Liver (tissue), 10 donors: ENCODE data around the gene CD6. TPM values are rescaled to one million over a fixed set of nuclear protein-coding genes. Genes with fewer than 3 reads are reported as not detected.

Source experiments
- DNase-seq: peaks from one replicate; pipeline ENCODE4 v3.0.0-alpha.2; 2017; ENCODE audit warnings: low spot score
- H3K27ac ChIP-seq, 2 donors: one replicate each; pipeline ENCODE4 v1.7.0; 2013; ENCODE audit warnings: inconsistent platforms in 2 of 2, low read length in 2 of 2, control low read depth in 1 of 2, low read depth in 1 of 2, mild to moderate bottlenecking in 1 of 2
- H3K27me3 ChIP-seq, 4 donors: one replicate each; pipeline versions ENCODE4 v1.6.1 to v1.7.0; 2013; ENCODE audit warnings: low read length in 3 of 4, inconsistent platforms in 1 of 4, mild to moderate bottlenecking in 1 of 4, moderate library complexity in 1 of 4; ENCODE audit not compliant: control insufficient read depth in 4 of 4, insufficient read depth in 4 of 4
- H3K36me3 ChIP-seq, 4 donors: one replicate each; pipeline versions ENCODE4 v1.6.1 to v1.7.0; 2013; ENCODE audit warnings: low read length in 3 of 4, mild to moderate bottlenecking in 3 of 4, low read depth in 1 of 4, moderate library complexity in 1 of 4; ENCODE audit not compliant: control insufficient read depth in 4 of 4, insufficient read depth in 3 of 4
- H3K4me1 ChIP-seq, 4 donors: one replicate each; pipeline versions ENCODE4 v1.6.1 to v1.7.0; 2013; ENCODE audit warnings: low read length in 3 of 4, mild to moderate bottlenecking in 3 of 4, moderate library complexity in 1 of 4; ENCODE audit not compliant: control insufficient read depth in 4 of 4, insufficient read depth in 4 of 4
- H3K4me3 ChIP-seq, 3 donors: one replicate each; pipeline versions ENCODE4 v1.6.1 to v1.7.0; 2013; ENCODE audit warnings: low read length in 3 of 3, control low read depth in 1 of 3, low read depth in 1 of 3, mild to moderate bottlenecking in 1 of 3
- H3K9ac ChIP-seq, 2 donors: one replicate each; pipeline ENCODE4 v1.7.0; 2013; ENCODE audit warnings: low read length in 2 of 2, mild to moderate bottlenecking in 2 of 2, moderate library complexity in 2 of 2, control low read depth in 1 of 2, low read depth in 1 of 2
- H3K9me3 ChIP-seq, 4 donors: one replicate each; pipeline versions ENCODE4 v1.6.1 to v1.7.0; 2013; ENCODE audit warnings: low read length in 3 of 4; ENCODE audit not compliant: control insufficient read depth in 4 of 4
- RAD21 ChIP-seq, 2 donors: IDR thresholded peaks; 2 replicates each; pipeline ENCODE4 v1.6.1; 2016; ENCODE audit warnings: antibody characterized with exemption in 2 of 2, mild to moderate bottlenecking in 2 of 2
- WGBS: extraction: QIAGEN DNeasy Blood & Tissue Kit; methylation state at CpG from one replicate; pipeline ENCODE4 v1.1.7; 2013; 5-methylcytosine and 5-hydroxymethylcytosine counted together
- polyA plus RNA-seq, 2 donors: library from polyadenylated mRNA; stranded (reverse) in 1 of 2; unstranded in 1 of 2; fragments of 200-250 nt in 1 of 2; fragments of >200 nt in 1 of 2; fragmentation: Nextera tagmentation in 1 of 2; extraction: Ambion mirVana in 1 of 2; gene quantifications; one replicate each; pipeline versions ENCODE4 v1.2.1 to v1.2.3, GENCODE V29; 2013 to 2015
- small RNA-seq: library from RNA; depleted of rRNA; stranded (forward); fragments of <200 nt; gene quantifications from one replicate; pipeline ENCODE3, GENCODE V24; 2014
- total RNA-seq, 2 donors: library from RNA; depleted of rRNA; stranded (reverse); fragments of >200 nt; gene quantifications; one replicate each; pipeline ENCODE4 v1.2.3, GENCODE V29; 2014
- TF ChIP-seq, protein P1 (sequence below): IDR thresholded peaks from 2 replicates; pipeline ENCODE4 v1.6.1; 2016; ENCODE audit warnings: antibody characterized with exemption, mild to moderate bottlenecking
- donor health status: healthy.
- donor health status: healthy.
- donor health status: healthy.
- donor health status: healthy.
- donor health status: healthy.

CD6 gene
- total and polyA plus RNA-seq, 4 donors: 0.31 to 0.59 (median 0.45) TPM

DNA sequence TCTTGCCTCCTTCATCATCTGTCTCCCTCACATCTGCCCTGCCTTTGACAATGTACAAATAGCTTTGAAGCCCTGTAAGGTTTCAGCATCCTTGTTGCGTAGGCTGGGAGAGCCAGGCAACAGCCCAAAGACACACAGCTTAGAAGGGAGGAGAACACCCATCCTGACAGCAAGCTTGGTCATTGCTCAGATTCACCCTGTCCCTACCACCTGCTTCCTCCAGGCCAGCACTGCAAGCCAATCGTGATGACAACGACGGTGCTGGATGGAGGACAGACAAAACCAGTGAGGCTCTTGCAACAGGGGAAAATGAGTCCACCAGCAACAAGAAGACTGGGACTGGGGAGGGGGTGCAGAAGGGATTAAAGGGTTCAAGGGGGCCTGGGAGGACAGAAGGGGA is 97.9 kb downstream of the CD6 start:
- Histone ChIP-seq H3K4me1 (no peaks in the 10 kb centered on the region), H3K27me3 (no peaks in the 10 kb centered on the region), H3K27ac (no peak overlapping the region), H3K9me3 (no peaks in the 10 kb centered on the region), H3K36me3 (no peaks in the 10 kb centered on the region), H3K4me3 (no peak overlapping the region), H3K9ac (no peak overlapping the region)
- DNase-seq: no peak
- TF ChIP-seq, protein P1, sequence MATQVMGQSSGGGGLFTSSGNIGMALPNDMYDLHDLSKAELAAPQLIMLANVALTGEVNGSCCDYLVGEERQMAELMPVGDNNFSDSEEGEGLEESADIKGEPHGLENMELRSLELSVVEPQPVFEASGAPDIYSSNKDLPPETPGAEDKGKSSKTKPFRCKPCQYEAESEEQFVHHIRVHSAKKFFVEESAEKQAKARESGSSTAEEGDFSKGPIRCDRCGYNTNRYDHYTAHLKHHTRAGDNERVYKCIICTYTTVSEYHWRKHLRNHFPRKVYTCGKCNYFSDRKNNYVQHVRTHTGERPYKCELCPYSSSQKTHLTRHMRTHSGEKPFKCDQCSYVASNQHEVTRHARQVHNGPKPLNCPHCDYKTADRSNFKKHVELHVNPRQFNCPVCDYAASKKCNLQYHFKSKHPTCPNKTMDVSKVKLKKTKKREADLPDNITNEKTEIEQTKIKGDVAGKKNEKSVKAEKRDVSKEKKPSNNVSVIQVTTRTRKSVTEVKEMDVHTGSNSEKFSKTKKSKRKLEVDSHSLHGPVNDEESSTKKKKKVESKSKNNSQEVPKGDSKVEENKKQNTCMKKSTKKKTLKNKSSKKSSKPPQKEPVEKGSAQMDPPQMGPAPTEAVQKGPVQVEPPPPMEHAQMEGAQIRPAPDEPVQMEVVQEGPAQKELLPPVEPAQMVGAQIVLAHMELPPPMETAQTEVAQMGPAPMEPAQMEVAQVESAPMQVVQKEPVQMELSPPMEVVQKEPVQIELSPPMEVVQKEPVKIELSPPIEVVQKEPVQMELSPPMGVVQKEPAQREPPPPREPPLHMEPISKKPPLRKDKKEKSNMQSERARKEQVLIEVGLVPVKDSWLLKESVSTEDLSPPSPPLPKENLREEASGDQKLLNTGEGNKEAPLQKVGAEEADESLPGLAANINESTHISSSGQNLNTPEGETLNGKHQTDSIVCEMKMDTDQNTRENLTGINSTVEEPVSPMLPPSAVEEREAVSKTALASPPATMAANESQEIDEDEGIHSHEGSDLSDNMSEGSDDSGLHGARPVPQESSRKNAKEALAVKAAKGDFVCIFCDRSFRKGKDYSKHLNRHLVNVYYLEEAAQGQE: no peak
- TF ChIP-seq RAD21 (IDR thresholded peaks at IDR 0.05): no peak
- 86% methylated on average over 4 of the region's 4 CpGs for WGBS

Small RNA genes within 50 kb of the gene (small RNA-seq; reads per million reads assigned to genes)
- not detected for gene RNU6-933P

Other genes with a start within 250 kb of the CD6 start
- not detected for gene MS4A18, start 247.0 kb upstream of the CD6 start, total RNA-seq
- gene MS4A18, start 247.0 kb upstream of the CD6 start, polyA plus RNA-seq: not detected
- not detected for gene MS4A15, start 214.8 kb upstream of the CD6 start, total RNA-seq
- not detected for gene MS4A15, start 214.8 kb upstream of the CD6 start, polyA plus RNA-seq
- not detected for gene MS4A10, start 186.3 kb upstream of the CD6 start, total RNA-seq
- gene MS4A10, start 186.3 kb upstream of the CD6 start, polyA plus RNA-seq: not detected
- 1 to 10 TPM; 5.0 to 5.2 TPM for gene CCDC86, start 129.6 kb upstream of the CD6 start, total RNA-seq
- 1 to 10 TPM; 6.2 to 9.4 TPM for gene CCDC86, start 129.6 kb upstream of the CD6 start, polyA plus RNA-seq
- 1 to 10 TPM in 1 of 2 donors, under 1 TPM in 1; 0.08 to 7.1 TPM for gene PTGDR2, start 115.7 kb upstream of the CD6 start, total RNA-seq
- gene PTGDR2, start 115.7 kb upstream of the CD6 start, polyA plus RNA-seq: under 1 TPM; 0.09 to 0.54 TPM
- not detected for gene ZP1, start 104.1 kb upstream of the CD6 start, total RNA-seq
- gene ZP1, start 104.1 kb upstream of the CD6 start, polyA plus RNA-seq: not detected
- 10 to 100 TPM; 36.2 to 44.6 TPM for gene PRPF19, start 65.1 kb upstream of the CD6 start, total RNA-seq
- 10 to 100 TPM; 25.4 to 57.1 TPM for gene PRPF19, start 65.1 kb upstream of the CD6 start, polyA plus RNA-seq
- 10 to 100 TPM; 20.6 to 21.2 TPM for gene TMEM109, start 57.5 kb upstream of the CD6 start, total RNA-seq
- 10 to 100 TPM; 40.0 to 40.3 TPM for gene TMEM109, start 57.5 kb upstream of the CD6 start, polyA plus RNA-seq
- 1 to 10 TPM; 1.0 to 1.6 TPM for gene TMEM132A, start 47.2 kb upstream of the CD6 start, total RNA-seq
- 1 to 10 TPM in 1 of 2 donors, under 1 TPM in 1; 0.60 to 1.1 TPM for gene TMEM132A, start 47.2 kb upstream of the CD6 start, polyA plus RNA-seq
- 10 to 100 TPM in 1 of 2 donors, 1 to 10 TPM in 1; 9.0 to 20.9 TPM for gene SLC15A3, start 19.5 kb upstream of the CD6 start, total RNA-seq
- 10 to 100 TPM; 13.1 to 19.6 TPM for gene SLC15A3, start 19.5 kb upstream of the CD6 start, polyA plus RNA-seq
- gene CD5, start 130.8 kb downstream of the CD6 start, total RNA-seq: under 1 TPM; 0.09 to 0.25 TPM
- gene CD5, start 130.8 kb downstream of the CD6 start, polyA plus RNA-seq: under 1 TPM; 0.21 to 0.23 TPM
- gene VPS37C, start 189.7 kb downstream of the CD6 start, total RNA-seq: 1 to 10 TPM; 5.4 to 6.1 TPM
- 1 to 10 TPM; 2.6 to 4.8 TPM for gene VPS37C, start 189.7 kb downstream of the CD6 start, polyA plus RNA-seq
- under 1 TPM; 0.25 to 0.56 TPM for gene PGA3, start 231.8 kb downstream of the CD6 start, total RNA-seq
- under 1 TPM in 1 of 2 donors, not detected in 1; 0.54 TPM for gene PGA3, start 231.8 kb downstream of the CD6 start, polyA plus RNA-seq